HEK293 (cell line): Measurements from ENCODE around the gene SDE2.

ENCODE experiments used
- EGR2 ChIP-seq: fragments of 450-650 bp; formaldehyde crosslinking; IDR thresholded peaks from 2 replicates; pipeline ENCODE4 v1.5.1; 2016; ENCODE audit warnings: low read depth, missing biosample characterization, missing genetic modification characterization
- GLIS1 ChIP-seq: fragments of 450-650 bp; formaldehyde crosslinking; IDR thresholded peaks from 2 replicates; pipeline ENCODE4 v1.5.1; 2016; ENCODE audit warnings: missing biosample characterization, missing genetic modification characterization
- GLIS2 ChIP-seq: fragments of 450-650 bp; formaldehyde crosslinking; IDR thresholded peaks from 2 replicates; pipeline ENCODE4 v1.5.1; 2016; ENCODE audit warnings: missing biosample characterization, missing genetic modification characterization
- HOXC10 ChIP-seq: sonication (generic); formaldehyde crosslinking; IDR thresholded peaks from 2 replicates; pipeline ENCODE4 v1.8.1; 2023; ENCODE audit warnings: mild to moderate bottlenecking, missing genetic modification reagents
- HOXD13 ChIP-seq: sonication (generic); formaldehyde crosslinking; IDR thresholded peaks from 2 replicates; pipeline ENCODE4 v1.8.0; 2022; ENCODE audit warnings: missing genetic modification reagents, borderline replicate concordance
- KLF1 ChIP-seq: fragments of 450-650 bp; formaldehyde crosslinking; IDR thresholded peaks from 2 replicates; pipeline ENCODE4 v1.5.1; 2016; ENCODE audit warnings: missing biosample characterization, missing genetic modification characterization
- MYNN ChIP-seq: fragments of 450-650 bp; formaldehyde crosslinking; IDR thresholded peaks from 2 replicates; pipeline ENCODE4 v1.5.1; 2016; ENCODE audit warnings: missing biosample characterization, missing genetic modification characterization, borderline replicate concordance
- PRDM1 ChIP-seq: fragments of 450-650 bp; formaldehyde crosslinking; IDR thresholded peaks from 2 replicates; pipeline ENCODE4; 2016; ENCODE audit warnings: missing biosample characterization, missing genetic modification characterization
- REPIN1 ChIP-seq: fragments of 450-650 bp; formaldehyde crosslinking; IDR thresholded peaks from 2 replicates; pipeline ENCODE4 v1.5.1; 2017; ENCODE audit warnings: missing biosample characterization, missing genetic modification characterization, low read depth
- SCRT1 ChIP-seq: fragments of 450-650 bp; formaldehyde crosslinking; IDR thresholded peaks from 2 replicates; pipeline ENCODE4 v1.5.1; 2016; ENCODE audit warnings: missing biosample characterization, missing genetic modification characterization, borderline replicate concordance
- SCRT2 ChIP-seq: fragments of 450-650 bp; formaldehyde crosslinking; IDR thresholded peaks from 2 replicates; pipeline ENCODE4 v1.5.1; 2016; ENCODE audit warnings: missing biosample characterization, missing genetic modification characterization
- SETDB1 ChIP-seq: IDR thresholded peaks from one replicate; pipeline ENCODE4 v1.6.1; 2017; ENCODE audit warnings: mild to moderate bottlenecking, low read length, moderate library complexity, mixed read lengths; ENCODE audit not compliant: insufficient read length
- SP2 ChIP-seq: fragments of 450-650 bp; formaldehyde crosslinking; IDR thresholded peaks from 2 replicates; pipeline ENCODE4 v1.5.1; 2016; ENCODE audit warnings: missing biosample characterization, missing genetic modification characterization
- TCF7L2 ChIP-seq: IDR thresholded peaks from 2 replicates; pipeline ENCODE4 v1.6.1; 2011; ENCODE audit warnings: low read depth, mild to moderate bottlenecking, inconsistent platforms, low read length, moderate library complexity, borderline replicate concordance
- ZBTB17 ChIP-seq: fragments of 450-650 bp; formaldehyde crosslinking; IDR thresholded peaks from 2 replicates; pipeline ENCODE4 v1.5.1; 2016; ENCODE audit warnings: missing biosample characterization, missing genetic modification characterization
- ZBTB48 ChIP-seq: fragments of 450-650 bp; formaldehyde crosslinking; IDR thresholded peaks from 2 replicates; pipeline ENCODE4 v1.5.1; 2016; ENCODE audit warnings: missing biosample characterization, missing genetic modification characterization
- ZEB2 ChIP-seq: fragments of 450-650 bp; formaldehyde crosslinking; IDR thresholded peaks from 2 replicates; pipeline ENCODE4 v1.5.1; 2016; ENCODE audit warnings: missing biosample characterization, missing genetic modification characterization
- ZNF157 ChIP-seq: fragments of 450-650 bp; formaldehyde crosslinking; IDR thresholded peaks from 2 replicates; pipeline ENCODE4 v1.5.1; 2016; ENCODE audit warnings: missing biosample characterization, missing genetic modification characterization
- ZNF184 ChIP-seq: fragments of 450-650 bp; IDR thresholded peaks from 2 replicates; pipeline ENCODE4 v1.5.1; 2018; ENCODE audit warnings: missing biosample characterization, mild to moderate bottlenecking, missing genetic modification characterization
- ZNF2 ChIP-seq: fragments of 450-650 bp; formaldehyde crosslinking; IDR thresholded peaks from 2 replicates; pipeline ENCODE4 v1.5.1; 2016; ENCODE audit warnings: missing biosample characterization, missing genetic modification characterization
- ZNF223 ChIP-seq: fragments of 450-650 bp; formaldehyde crosslinking; IDR thresholded peaks from 2 replicates; pipeline ENCODE4 v1.5.1; 2016; ENCODE audit warnings: missing biosample characterization, missing genetic modification characterization
- ZNF274 ChIP-seq, 2 experiments: fragments of 200-500 bp in 1 of 2; fragments of 450-650 bp in 1 of 2; sonication (Bioruptor generic) in 1 of 2; formaldehyde crosslinking in 1 of 2; IDR thresholded peaks; 2 replicates each; pipeline versions ENCODE4 v1.5.1 to v1.6.1; 2014 to 2016; ENCODE audit warnings: borderline replicate concordance in 1 of 2, inconsistent platforms in 1 of 2, low read length in 1 of 2, missing biosample characterization in 1 of 2, missing genetic modification characterization in 1 of 2
- ZNF311 ChIP-seq: fragments of 450-650 bp; formaldehyde crosslinking; IDR thresholded peaks from 2 replicates; pipeline ENCODE4 v1.5.1; 2017; ENCODE audit warnings: missing biosample characterization, missing genetic modification characterization, borderline replicate concordance
- ZNF416 ChIP-seq: fragments of 450-650 bp; formaldehyde crosslinking; IDR thresholded peaks from 2 replicates; pipeline ENCODE4 v1.5.1; 2016; ENCODE audit warnings: missing biosample characterization, missing genetic modification characterization
- ZNF48 ChIP-seq: fragments of 450-650 bp; formaldehyde crosslinking; IDR thresholded peaks from 2 replicates; pipeline ENCODE4 v1.5.1; 2016; ENCODE audit warnings: missing biosample characterization, missing genetic modification characterization
- ZNF510 ChIP-seq: fragments of 450-650 bp; formaldehyde crosslinking; IDR thresholded peaks from 2 replicates; pipeline ENCODE4 v1.5.1; 2018; ENCODE audit warnings: mild to moderate bottlenecking, missing genetic modification characterization, missing biosample characterization; ENCODE audit not compliant: insufficient replicate concordance
- ZNF530 ChIP-seq: fragments of 450-650 bp; formaldehyde crosslinking; IDR thresholded peaks from 2 replicates; pipeline ENCODE4 v1.5.1; 2016; ENCODE audit warnings: low read depth, missing biosample characterization, missing genetic modification characterization
- ZNF555 ChIP-seq: fragments of 450-650 bp; formaldehyde crosslinking; conservative IDR thresholded peaks from 2 replicates; pipeline ENCODE4 v1.5.1; 2017; ENCODE audit warnings: missing biosample characterization, mild to moderate bottlenecking, missing genetic modification characterization, inconsistent platforms
- ZNF596 ChIP-seq: fragments of 450-650 bp; IDR thresholded peaks from 2 replicates; pipeline ENCODE4 v1.5.0; 2018; ENCODE audit warnings: missing biosample characterization, mild to moderate bottlenecking, missing genetic modification characterization, moderate library complexity
- ZNF600 ChIP-seq: fragments of 450-650 bp; formaldehyde crosslinking; IDR thresholded peaks from 2 replicates; pipeline ENCODE4 v1.5.1; 2016; ENCODE audit warnings: missing biosample characterization, missing genetic modification characterization
- ZNF610 ChIP-seq: fragments of 450-650 bp; formaldehyde crosslinking; IDR thresholded peaks from 2 replicates; pipeline ENCODE4 v1.5.1; 2016; ENCODE audit warnings: missing biosample characterization, missing genetic modification characterization, borderline replicate concordance
- ZNF654 ChIP-seq: fragments of 450-650 bp; formaldehyde crosslinking; IDR thresholded peaks from 2 replicates; pipeline ENCODE4 v1.5.1; 2016; ENCODE audit warnings: low read depth, missing biosample characterization, missing genetic modification characterization
- ZNF76 ChIP-seq: fragments of 450-650 bp; formaldehyde crosslinking; IDR thresholded peaks from 2 replicates; pipeline ENCODE4; 2016; ENCODE audit warnings: low read depth, missing biosample characterization, missing genetic modification characterization, borderline replicate concordance
- ZNF776 ChIP-seq: fragments of 450-650 bp; formaldehyde crosslinking; IDR thresholded peaks from 2 replicates; pipeline ENCODE4 v1.5.0; 2017; ENCODE audit warnings: missing biosample characterization, missing genetic modification characterization, borderline replicate concordance
- ZNF830 ChIP-seq: fragments of 450-650 bp; IDR thresholded peaks from 2 replicates; pipeline ENCODE4 v1.5.0; 2018; ENCODE audit warnings: missing biosample characterization, missing genetic modification characterization, low read depth, mild to moderate bottlenecking, moderate library complexity
- ZSCAN23 ChIP-seq: fragments of 450-650 bp; formaldehyde crosslinking; IDR thresholded peaks from 2 replicates; pipeline ENCODE4 v1.5.1; 2016; ENCODE audit warnings: missing biosample characterization, missing genetic modification characterization
- TF ChIP-seq, protein P1 (sequence below): sonication (generic); formaldehyde crosslinking; IDR thresholded peaks from 2 replicates; pipeline ENCODE4 v1.8.1; 2022; ENCODE audit warnings: mild to moderate bottlenecking, moderate library complexity, missing genetic modification reagents
- TF ChIP-seq, protein P2 (sequence below): fragments of 450-650 bp; formaldehyde crosslinking; IDR thresholded peaks from 2 replicates; pipeline ENCODE4 v1.5.1; 2016; ENCODE audit warnings: missing biosample characterization, missing genetic modification characterization
- TF ChIP-seq, protein P3 (sequence below): fragments of 450-650 bp; formaldehyde crosslinking; IDR thresholded peaks from 2 replicates; pipeline ENCODE4 v1.5.1; 2016; ENCODE audit warnings: missing biosample characterization, missing genetic modification characterization

Gene SDE2

DNA sequence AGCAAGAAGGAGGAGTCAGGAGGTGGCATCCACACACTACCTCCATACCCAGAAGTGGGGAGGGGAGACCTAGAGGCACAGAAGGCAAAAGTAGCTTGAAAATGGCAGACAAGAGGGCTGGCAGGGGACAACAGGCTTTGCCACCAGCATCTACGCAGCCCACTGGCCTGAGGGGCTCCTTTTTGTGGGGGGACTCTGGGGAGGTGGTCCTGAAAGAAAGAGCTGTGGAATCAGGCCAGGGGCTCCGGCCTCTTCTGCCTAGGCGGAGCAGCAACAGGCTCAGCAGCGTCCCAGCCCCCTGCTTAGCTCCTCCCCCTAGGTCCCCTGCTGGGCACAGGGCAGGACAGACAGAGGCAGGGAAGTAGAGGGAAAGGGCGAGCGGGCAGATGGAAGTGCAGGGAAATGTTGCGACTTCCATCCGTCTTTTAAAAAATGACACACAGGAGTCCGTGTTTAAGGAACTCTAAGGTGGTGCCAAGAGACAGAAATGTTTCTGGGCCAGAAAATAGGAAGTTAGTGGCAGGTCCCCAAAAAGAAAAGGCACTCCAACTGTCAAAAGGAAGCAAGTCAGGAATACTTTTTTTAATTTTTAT, 48.1 kb downstream of the SDE2 start (continued):
- no peak for TF ChIP-seq MYNN
- no peak for TF ChIP-seq ZNF654
- no peak for TF ChIP-seq ZNF223 (tag by site-specific recombination)
- TF ChIP-seq ZNF157 (tag by site-specific recombination): no peak
- no peak for TF ChIP-seq ZNF610
- no peak for TF ChIP-seq ZNF596 (tag by site-specific recombination)
- TF ChIP-seq ZBTB48 (tag by site-specific recombination): no peak
- no peak for TF ChIP-seq ZNF555
- TF ChIP-seq ZNF274 (IDR thresholded peaks at IDR 0.05; ENCODE audit: low read length): no peak
- TF ChIP-seq ZNF274 (tag by site-specific recombination; IDR thresholded peaks at IDR 0.05; ENCODE audit: borderline replicate concordance): no peak
- no peak for TF ChIP-seq EGR2
- TF ChIP-seq SCRT2 (tag by site-specific recombination): peak; percentile 82
- TF ChIP-seq ZNF830 (tag by site-specific recombination): no peak
- TF ChIP-seq TCF7L2: no peak
- no peak for TF ChIP-seq KLF1
- TF ChIP-seq SETDB1: no peak
- no peak for TF ChIP-seq ZNF530 (tag by site-specific recombination)
- 0 out of 2 replicates have a peak, but pooled peaks have one; percentile 8 for TF ChIP-seq GLIS1
- TF ChIP-seq GLIS2 (tag by site-specific recombination): peak; percentile 45; the same call in 1 of the 2 replicates
- peak; percentile 48; the same call in 1 of the 2 replicates for TF ChIP-seq SCRT1 (tag by site-specific recombination)
- TF ChIP-seq PRDM1 (tag by site-specific recombination): no peak
- no peak for TF ChIP-seq ZNF48 (tag by site-specific recombination)
- TF ChIP-seq ZNF416 (tag by site-specific recombination): no peak
- TF ChIP-seq HOXD13 (CRISPR knock-in tag): no peak
- TF ChIP-seq, protein P1, sequence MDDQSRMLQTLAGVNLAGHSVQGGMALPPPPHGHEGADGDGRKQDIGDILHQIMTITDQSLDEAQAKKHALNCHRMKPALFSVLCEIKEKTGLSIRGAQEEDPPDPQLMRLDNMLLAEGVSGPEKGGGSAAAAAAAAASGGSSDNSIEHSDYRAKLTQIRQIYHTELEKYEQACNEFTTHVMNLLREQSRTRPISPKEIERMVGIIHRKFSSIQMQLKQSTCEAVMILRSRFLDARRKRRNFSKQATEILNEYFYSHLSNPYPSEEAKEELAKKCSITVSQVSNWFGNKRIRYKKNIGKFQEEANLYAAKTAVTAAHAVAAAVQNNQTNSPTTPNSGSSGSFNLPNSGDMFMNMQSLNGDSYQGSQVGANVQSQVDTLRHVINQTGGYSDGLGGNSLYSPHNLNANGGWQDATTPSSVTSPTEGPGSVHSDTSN: no peak
- no peak for TF ChIP-seq ZEB2 (tag by site-specific recombination)
- no peak for TF ChIP-seq ZNF776 (tag by site-specific recombination)
- TF ChIP-seq, protein P2, sequence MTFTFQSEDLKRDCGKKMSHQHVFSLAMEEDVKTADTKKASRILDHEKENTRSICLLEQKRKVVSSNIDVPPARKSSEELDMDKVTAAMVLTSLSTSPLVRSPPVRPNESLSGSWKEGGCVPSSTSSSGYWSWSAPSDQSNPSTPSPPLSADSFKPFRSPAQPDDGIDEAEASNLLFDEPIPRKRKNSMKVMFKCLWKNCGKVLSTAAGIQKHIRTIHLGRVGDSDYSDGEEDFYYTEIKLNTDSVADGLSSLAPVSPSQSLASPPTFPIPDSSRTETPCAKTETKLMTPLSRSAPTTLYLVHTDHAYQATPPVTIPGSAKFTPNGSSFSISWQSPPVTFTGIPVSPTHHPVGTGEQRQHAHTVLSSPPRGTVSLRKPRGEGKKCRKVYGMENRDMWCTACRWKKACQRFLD (tag by site-specific recombination): no peak
- no peak for TF ChIP-seq ZNF600 (tag by site-specific recombination)
- TF ChIP-seq ZNF184 (tag by site-specific recombination): no peak
- no peak for TF ChIP-seq REPIN1 (tag by site-specific recombination)
- no peak for TF ChIP-seq ZNF311 (tag by site-specific recombination)
- TF ChIP-seq HOXC10 (CRISPR knock-in tag): no peak
- no peak for TF ChIP-seq ZNF2 (tag by site-specific recombination)
- peak; percentile 40; the same call in 1 of the 2 replicates for TF ChIP-seq ZBTB17 (tag by site-specific recombination)
- TF ChIP-seq, protein P3, sequence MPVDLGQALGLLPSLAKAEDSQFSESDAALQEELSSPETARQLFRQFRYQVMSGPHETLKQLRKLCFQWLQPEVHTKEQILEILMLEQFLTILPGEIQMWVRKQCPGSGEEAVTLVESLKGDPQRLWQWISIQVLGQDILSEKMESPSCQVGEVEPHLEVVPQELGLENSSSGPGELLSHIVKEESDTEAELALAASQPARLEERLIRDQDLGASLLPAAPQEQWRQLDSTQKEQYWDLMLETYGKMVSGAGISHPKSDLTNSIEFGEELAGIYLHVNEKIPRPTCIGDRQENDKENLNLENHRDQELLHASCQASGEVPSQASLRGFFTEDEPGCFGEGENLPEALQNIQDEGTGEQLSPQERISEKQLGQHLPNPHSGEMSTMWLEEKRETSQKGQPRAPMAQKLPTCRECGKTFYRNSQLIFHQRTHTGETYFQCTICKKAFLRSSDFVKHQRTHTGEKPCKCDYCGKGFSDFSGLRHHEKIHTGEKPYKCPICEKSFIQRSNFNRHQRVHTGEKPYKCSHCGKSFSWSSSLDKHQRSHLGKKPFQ: no peak
- TF ChIP-seq ZNF76 (tag by site-specific recombination): no peak
- no peak for TF ChIP-seq ZNF510 (tag by site-specific recombination)
- TF ChIP-seq ZSCAN23: no peak
- TF ChIP-seq SP2 (tag by site-specific recombination): no peak
